ENCODE measurements around the gene NUP98.

NUP98 gene

DNA sequence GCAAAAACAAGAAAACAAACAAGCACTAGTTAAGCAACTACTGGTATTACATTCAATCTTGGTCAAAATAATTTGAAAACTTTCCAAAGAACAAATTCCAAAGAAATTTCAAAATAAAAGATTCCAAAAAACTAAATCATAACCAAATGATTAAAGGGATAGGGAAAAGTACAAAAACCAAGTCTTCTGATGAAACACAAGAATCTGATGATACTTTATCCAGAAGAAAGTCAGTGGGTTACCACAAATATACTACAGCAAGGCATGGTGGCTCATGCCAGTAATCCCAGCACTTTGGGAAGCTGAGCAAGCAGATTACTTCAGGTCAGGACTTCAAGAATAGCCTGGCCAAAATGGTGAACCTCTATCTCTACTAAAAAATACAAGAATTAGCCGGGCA, 59.1 kb downstream of the NUP98 start:
- no peak for DNase-seq

- DNase-seq: no peak
Measured at GRCh38 chr11:3737386-3737933, 59.9 kb downstream of the NUP98 start.

DNA sequence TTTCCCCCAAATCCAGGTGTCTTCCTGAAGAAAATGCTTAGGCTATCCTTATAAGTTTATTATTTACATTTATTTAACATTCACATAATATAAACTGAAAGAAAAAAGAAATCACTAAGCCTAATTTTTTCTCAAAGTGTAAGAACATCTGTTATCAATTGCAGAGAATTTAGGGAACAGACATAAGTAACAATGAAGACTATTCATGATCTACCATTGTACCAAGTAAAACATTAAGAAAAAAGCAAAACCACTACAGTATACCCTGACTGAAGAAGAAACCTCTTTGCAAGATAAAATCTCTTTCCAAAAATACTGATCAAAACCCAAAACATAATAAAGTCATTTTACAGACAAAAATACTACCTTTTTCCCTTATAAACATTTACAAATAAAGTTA, 60.5 kb downstream of the NUP98 start:
- DNase-seq: no peak

DNA sequence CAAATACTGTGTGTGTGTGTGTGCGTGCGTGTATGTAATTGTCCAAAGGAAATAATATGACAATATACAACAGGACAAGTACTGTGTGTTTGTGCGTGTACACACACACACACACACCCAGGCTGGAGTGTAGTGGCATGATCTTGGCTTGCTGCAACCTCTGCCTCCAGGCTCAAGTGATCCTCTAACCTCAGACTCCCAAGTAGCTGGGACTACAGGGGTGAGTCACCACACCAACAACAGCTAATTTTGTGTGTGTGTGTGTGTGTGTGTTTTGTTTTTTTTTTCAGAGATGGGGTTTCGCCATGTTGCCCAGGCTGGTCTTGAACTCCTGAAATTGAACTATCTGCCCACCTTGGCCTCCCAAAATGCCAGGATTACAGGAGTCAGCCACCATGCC, 61.5 kb downstream of the NUP98 start:
- no peak for DNase-seq

DNA sequence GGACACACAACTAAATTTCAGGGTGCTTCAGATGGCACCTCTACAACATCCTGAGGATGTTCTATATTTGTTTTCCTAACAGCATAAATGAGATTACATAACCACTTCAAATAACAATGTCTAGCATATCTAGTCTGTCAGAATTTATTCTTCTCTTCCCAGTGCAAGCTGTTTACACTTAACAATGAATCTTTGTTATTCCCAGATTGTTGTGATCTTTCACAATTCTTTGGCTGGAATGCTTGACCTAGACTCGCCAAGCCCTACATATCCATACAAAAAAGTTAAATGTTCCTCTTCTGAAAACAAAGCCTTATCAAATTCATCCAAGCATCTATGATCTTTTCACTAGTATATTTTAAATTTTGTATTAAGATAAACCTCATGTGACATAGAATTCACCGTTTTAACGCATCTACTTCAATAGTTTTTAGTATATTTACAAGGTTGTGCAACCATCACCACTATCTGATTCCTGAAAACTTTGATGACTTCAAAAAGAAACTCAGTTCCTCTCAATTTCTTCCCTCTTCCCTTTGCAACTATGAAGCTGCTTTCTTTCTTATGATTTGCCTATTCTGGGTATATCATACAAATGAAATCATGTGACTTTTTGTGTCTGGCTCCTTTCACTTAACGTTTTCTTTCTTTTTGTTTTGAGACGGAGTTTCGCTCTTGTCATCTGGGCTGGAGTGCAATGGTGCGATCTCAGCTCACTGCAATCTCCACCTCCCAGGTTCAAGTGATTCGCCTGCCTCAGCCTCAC, 64.5 kb downstream of the NUP98 start:
- DNase-seq: no peak

DNA sequence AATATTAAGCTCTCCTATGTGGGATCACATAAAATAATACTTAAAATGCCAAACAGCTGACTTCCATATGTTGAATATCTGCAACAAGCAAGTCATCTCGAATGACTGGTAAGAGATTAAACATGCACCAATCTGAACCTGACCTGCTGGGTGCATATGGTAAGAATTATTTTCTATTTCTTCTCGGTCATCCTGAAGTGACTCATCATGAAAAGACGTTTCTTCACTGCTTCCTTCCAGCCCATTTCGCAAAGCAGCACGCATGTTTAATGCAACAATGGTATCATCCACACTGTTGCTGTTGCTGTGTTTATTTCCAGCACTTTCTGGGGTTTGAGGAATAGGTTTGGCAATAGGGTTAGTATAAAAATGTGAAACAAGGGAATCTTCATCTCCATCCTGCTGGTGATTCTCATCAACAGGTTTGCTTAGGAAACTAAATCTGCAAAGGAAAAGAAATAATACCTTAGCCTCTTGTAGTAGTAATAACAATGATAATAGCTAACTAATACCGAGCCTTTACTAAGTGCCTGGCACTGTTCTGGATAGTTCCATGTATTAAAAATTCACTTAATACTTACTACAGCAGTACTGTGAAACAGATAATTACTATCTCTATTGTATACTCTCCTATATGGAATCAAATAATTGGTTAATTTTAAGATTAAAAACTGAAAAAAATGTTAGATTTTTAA, 74.2 kb downstream of the NUP98 start:
- DNase-seq: no peak

GRCh38 chr11:3722100-3722499, 75.3 kb downstream of the NUP98 start:
- DNase-seq: no peak

DNA sequence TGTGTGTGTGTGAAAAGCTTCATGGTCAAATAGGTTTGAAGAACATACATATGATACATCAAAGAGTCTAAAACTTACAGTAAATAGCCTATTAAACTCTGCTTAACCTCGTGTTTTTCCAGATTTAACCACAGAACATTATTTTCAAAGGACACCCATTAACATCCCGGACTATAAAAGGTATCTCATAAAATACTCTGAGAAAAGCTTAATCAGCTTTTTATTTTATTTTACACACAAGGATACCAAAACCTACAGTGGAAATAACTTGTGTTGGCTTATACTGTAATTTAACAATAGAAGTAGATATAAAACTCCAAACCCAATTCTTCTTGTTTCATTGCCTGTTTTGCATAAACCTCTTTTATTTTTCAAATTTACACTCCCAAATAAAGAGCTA, 76.4 kb downstream of the NUP98 start:
- no peak for DNase-seq

- no peak for DNase-seq
Measured at GRCh38 chr11:3712274-3712673, 85.1 kb downstream of the NUP98 start.

DNA sequence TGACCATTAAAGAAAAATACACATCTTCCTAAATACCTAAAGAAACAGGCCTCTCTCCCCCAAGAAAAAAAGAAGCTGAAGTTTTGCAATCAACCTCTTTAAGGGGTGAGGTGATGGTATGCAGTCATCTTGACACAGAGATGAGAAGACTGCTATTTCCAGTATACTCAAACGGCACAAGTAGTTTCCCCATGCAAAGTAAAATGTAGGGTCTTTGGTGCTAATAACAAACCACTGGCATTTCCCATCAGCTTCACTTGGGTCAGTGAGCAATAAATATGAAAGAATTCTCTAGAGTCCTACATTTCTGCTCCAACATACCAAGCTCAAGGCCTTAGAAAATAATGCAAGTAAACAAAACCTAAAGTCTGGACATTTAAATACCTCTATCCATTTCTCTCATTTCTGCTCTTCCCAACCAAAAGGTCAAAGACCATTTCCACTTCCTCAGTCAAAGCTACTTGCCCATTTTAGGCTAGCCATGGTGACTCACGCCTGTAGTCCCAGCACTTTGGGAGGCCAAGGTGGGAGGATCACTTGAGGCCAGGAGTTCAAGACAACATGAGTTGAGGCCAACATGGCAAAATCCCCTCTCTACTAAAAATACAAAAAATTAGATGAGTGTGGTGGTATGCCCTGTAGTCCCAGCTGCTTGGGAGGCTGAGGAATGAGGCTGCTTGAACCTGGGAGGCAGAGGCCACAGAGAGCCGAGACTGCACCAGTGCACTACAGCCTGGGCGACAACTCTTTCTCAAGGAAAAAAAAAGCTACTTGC, 86.7 kb downstream of the NUP98 start:
- no peak for DNase-seq

- no peak for DNase-seq
Measured at GRCh38 chr11:3709977-3710376, 87.4 kb downstream of the NUP98 start.

DNA sequence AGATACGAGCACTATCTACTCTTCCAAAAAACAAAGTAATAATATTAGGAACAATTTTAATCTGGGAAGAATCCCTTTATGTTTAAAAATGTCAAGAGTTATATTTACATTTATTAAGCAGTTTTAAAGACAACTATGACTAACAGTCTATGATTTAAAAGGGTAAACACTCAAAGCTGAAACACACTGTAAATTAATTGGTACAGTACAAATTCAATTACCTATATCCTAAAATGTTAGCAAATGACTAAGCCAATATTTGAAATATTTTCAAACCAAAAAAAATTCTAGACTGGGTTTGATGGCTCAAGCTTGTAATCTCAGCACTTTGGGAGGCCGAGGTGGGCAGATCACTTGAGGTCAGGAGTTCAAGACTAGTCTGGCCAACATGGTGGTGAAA, 90.2 kb downstream of the NUP98 start:
- DNase-seq: no peak

DNA sequence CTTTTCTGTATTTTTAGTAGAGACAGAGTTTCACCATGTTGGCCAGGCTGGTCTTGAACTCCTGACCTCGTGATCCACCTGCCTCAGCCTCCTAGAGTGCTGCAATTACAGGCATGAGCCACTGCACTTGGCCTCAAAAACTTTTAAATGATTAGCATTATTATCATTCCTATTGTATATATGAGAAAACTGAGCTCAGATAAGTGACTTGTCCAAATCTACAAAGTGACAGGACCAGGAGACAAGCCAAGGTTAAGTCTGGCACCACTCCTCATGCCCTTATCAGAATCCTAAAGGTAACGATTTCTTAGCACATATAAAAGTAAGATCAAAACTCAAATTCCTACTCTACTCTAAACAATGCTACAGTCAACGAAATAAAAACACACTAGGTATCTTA, 94.0 kb downstream of the NUP98 start:
- DNase-seq: no peak

- DNase-seq: no peak
Measured at GRCh38 chr11:3700910-3701309, 96.4 kb downstream of the NUP98 start.

DNA sequence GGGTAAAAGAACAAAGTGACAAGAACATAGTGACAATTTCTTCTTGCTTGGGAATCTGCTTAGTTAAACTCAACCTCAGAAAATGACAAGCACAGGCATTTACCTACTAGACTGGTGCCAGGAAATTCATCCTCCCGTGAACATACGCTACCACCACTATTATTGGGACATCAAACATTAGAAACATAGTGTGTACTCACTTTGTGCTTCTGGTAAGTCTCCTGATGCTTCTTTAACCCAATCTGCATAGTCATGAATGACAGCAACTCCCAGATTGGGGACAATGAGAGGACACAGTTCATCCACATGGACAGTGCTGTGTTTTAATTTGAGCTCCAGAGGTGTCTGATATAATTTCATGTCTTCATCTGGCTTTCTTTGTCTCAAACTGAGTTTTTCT, 96.9 kb downstream of the NUP98 start:
- no peak for DNase-seq

DNA sequence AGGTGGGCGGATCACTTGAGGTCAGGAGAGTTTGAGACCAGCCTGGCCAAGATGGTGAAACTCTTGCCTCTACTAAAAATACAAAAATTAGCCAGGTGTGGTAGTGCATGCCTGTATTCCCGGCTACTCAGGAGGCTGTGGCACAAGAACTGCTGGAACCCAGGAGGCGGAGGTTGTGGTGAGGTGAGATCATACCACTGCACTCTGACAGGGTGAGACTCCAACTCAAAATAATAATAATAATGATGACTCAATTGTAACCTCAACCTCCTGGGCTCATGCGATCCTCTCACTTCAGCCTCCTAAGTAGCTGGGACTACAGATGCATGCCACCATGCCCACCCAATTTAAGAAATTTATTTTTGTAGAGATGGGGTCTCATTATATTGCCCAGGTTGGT, 110.6 kb downstream of the NUP98 start:
- DNase-seq: no peak

DNA sequence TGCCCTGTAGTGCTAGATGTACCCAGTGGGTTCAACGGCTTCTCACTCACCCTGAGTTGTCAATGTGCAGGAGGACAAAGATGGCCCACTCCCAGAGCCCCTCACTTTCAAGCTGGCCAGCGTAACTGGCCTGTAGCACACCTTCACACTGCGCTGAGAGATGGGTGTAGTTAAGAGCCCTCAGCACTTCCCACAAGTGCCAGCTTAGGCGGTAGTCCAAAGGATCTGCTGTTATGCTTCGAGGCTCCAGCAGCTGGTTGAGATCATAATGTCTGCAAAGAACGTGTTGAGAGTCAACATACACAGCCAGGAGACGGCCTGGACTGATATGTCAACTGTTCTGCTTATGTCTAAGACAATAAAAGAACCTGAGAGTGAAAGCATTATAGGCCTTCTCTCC, 111.4 kb downstream of the NUP98 start:
- DNase-seq: no peak

GRCh38 chr11:3684819-3685172, 112.6 kb downstream of the NUP98 start:
- DNase-seq: peak in 1 of 51 donors; percentile 70

- no peak for DNase-seq
Measured at GRCh38 chr11:3684129-3684818, 113.1 kb downstream of the NUP98 start.

DNA sequence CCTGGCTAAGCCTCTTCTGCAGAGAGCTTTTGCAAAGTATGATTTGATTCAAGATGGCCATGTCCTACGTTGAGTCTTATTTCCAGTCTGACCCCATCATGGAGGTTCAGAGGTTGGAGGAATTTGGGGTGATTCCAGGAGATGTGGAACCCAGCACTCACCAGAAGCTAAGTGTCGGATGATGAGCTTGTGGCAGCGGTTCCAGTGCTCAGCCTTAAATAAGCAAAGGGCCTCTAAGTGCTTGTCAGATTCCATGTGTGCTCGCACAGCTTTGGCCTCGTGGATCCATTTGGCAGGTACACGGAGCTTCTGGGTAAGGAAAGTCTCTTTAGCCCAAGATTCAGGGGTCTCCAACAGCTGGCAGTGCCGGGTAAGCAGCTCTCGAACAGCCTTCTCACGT, 114.3 kb downstream of the NUP98 start:
- no peak for DNase-seq

DNA sequence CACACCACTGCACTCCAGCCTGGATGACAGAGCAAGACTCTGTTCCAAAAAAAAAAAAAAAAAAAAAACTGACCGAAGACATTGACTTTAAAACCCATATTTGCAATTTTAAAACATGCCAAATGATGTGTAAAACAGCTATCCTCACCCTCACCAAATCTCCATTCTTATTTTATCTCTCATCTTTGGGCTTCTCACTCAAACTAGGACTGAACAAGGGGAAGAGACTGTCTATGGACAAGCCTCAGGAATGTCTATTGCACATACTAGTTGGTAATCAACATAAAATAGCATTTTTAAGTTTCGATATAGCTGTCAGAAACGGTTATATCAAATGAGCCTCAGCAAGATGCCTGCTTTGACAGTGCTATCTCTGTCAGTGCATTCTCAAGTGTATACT, 118.3 kb downstream of the NUP98 start:
- DNase-seq: no peak

DNA sequence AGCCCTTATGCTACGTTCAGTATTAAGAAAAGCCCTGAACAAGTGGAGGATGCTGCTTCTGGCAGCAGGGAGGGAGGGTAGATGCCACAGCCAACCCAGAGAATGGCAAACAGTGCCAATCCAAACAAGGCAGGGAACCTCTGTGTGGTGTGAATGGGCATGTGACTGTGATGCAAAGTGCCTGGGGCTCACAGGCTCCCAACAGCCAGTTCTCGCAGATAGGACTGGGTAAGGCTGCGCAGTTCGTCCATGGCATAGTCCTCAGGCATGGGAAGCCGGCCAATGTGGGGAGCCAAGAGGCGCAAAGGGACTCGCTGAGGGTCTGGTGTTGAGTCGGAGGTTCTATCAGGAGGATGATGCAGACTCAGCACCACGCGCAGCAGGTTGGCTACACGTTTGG, 121.4 kb downstream of the NUP98 start:
- DNase-seq: no peak
